MM.1S (cell line): ENCODE data around the gene SPATA22.
"Not testable (repeated sequence)": the region's sequence is repeated elsewhere in the genome, so short reads cannot be mapped to it uniquely, and the experiment has no call there.

Experiments
- CTCF ChIP-seq: fragments of 300-600 bp; sonication (generic); IDR thresholded peaks from 2 replicates; pipeline ENCODE4 v1.5.1; 2016; ENCODE audit warnings: antibody characterized with exemption, low read length, mixed read lengths
- EZH2 ChIP-seq: fragments of 300-600 bp; sonication (generic); optimal IDR thresholded peaks from 2 replicates; pipeline ENCODE3; 2017; ENCODE audit warnings: low read depth, mild to moderate bottlenecking, antibody characterized with exemption, low read length, mixed read lengths
- EZH2phosphoT487 ChIP-seq: fragments of 300-600 bp; sonication (generic); IDR thresholded peaks from 2 replicates; pipeline ENCODE4 v1.6.1; 2018; ENCODE audit warnings: antibody characterized with exemption, low read length

- not testable (repeated sequence) for TF ChIP-seq EZH2, CTCF, EZH2phosphoT487
Observed at GRCh38 chr17:3397801-3398200, 73.8 kb downstream of the SPATA22 start.
